Naive thymus-derived CD4-positive, alpha-beta T cell (primary cell): Measurements from ENCODE around the gene POLR2L. TPM values are rescaled to one million over a fixed set of nuclear protein-coding genes. Genes with fewer than 3 reads are reported as not detected.
A peak's percentile ranks its signal among the peaks of the same experiment; 100 is the strongest.

ENCODE experiments used
- ATAC-seq: fragments of 150-1000 bp; cut with Tn5 transposase; 2 replicates; pipeline ENCODE4 v1.10.0; 2021; ENCODE audit warnings: mild to moderate bottlenecking, moderate library complexity
- CTCF ChIA-PET: fragments of 350-600 bp; sonication (Branson Sonifier 250); formaldehyde crosslinking; loops from one replicate; lab custom pipeline; 2021; ENCODE audit warnings: antibody characterized with exemption; lab: Charles Lee
- POLR2A ChIA-PET: fragments of 350-600 bp; sonication (Branson Sonifier 250); formaldehyde crosslinking; loops from one replicate; lab custom pipeline; 2021; ENCODE audit warnings: antibody characterized with exemption, inconsistent platforms; lab: Charles Lee
- DNase-seq, 9 donors: peaks; one replicate each; pipeline versions ENCODE4 v3.0.0 to v3.0.0-alpha.2; 2020 to 2022; ENCODE audit warnings: mixed read lengths in 1 of 9
- H3K27ac ChIP-seq: one replicate; pipeline ENCODE4 v1.7.0; 2013; ENCODE audit warnings: mild to moderate bottlenecking, low read depth, low read length, moderate library complexity
- H3K27me3 ChIP-seq, 2 donors: one replicate each; pipeline ENCODE4 v1.7.0; 2013; ENCODE audit warnings: low read length in 2 of 2, mild to moderate bottlenecking in 2 of 2, moderate library complexity in 2 of 2; ENCODE audit not compliant: control insufficient read depth in 2 of 2, insufficient read depth in 2 of 2
- H3K36me3 ChIP-seq, 3 experiments: 1 replicate in 2 of 3; 2 replicates in 1 of 3; pipeline ENCODE4 v1.7.0; 2013; ENCODE audit warnings: low read length in 3 of 3, mild to moderate bottlenecking in 3 of 3, moderate library complexity in 1 of 3; ENCODE audit not compliant: insufficient read depth in 3 of 3, control insufficient read depth in 2 of 3
- H3K4me1 ChIP-seq, 2 donors: one replicate each; pipeline ENCODE4 v1.7.0; 2013; ENCODE audit warnings: low read length in 2 of 2, mild to moderate bottlenecking in 2 of 2, moderate library complexity in 1 of 2; ENCODE audit not compliant: control insufficient read depth in 2 of 2, insufficient read depth in 2 of 2
- H3K4me3 ChIP-seq: 2 replicates; pipeline ENCODE4 v1.7.0; 2013; ENCODE audit warnings: mild to moderate bottlenecking, low read length
- H3K9me3 ChIP-seq, 3 experiments: 1 replicate in 2 of 3; 2 replicates in 1 of 3; pipeline ENCODE4 v1.7.0; 2013; ENCODE audit warnings: low read length in 3 of 3; ENCODE audit not compliant: control insufficient read depth in 2 of 3
- H3K27ac Mint-ChIP-seq, 9 donors: one replicate each; pipeline ENCODE4 v1.8.0; 2020 to 2022; ENCODE audit warnings: mixed read lengths in 9 of 9, mild to moderate bottlenecking in 8 of 9, moderate library complexity in 5 of 9, inconsistent platforms in 2 of 9
- H3K27me3 Mint-ChIP-seq, 5 donors: one replicate each; pipeline ENCODE4 v1.8.0; 2021 to 2022; ENCODE audit warnings: mixed read lengths in 5 of 5, mild to moderate bottlenecking in 1 of 5
- H3K36me3 Mint-ChIP-seq, 5 donors: one replicate each; pipeline ENCODE4 v1.8.0; 2020 to 2022; ENCODE audit warnings: mixed read lengths in 5 of 5, mild to moderate bottlenecking in 3 of 5, inconsistent platforms in 1 of 5
- H3K4me1 Mint-ChIP-seq, 7 donors: one replicate each; pipeline ENCODE4 v1.8.0; 2020 to 2022; ENCODE audit warnings: mixed read lengths in 7 of 7, mild to moderate bottlenecking in 3 of 7, inconsistent platforms in 1 of 7
- H3K4me3 Mint-ChIP-seq, 10 donors: one replicate each; pipeline ENCODE4 v1.8.0; 2020 to 2022; ENCODE audit warnings: mild to moderate bottlenecking in 10 of 10, mixed read lengths in 10 of 10, moderate library complexity in 6 of 10, inconsistent platforms in 2 of 10
- H3K9me3 Mint-ChIP-seq, 11 donors: one replicate each; pipeline ENCODE4 v1.8.0; 2020 to 2022; ENCODE audit warnings: mixed read lengths in 11 of 11, mild to moderate bottlenecking in 4 of 11, inconsistent platforms in 1 of 11, moderate library complexity in 1 of 11
- intact Hi-C, 2 donors: fragments of 100-400 bp; cut with micrococcal nuclease; formaldehyde crosslinking; loops; one replicate each; pipeline ENCODE4 v1.15.1; 2023
- polyA plus RNA-seq, 2 donors: library from polyadenylated mRNA; unstranded; fragments of 300-500 nt; fragmentation: Illumina TruSeq; gene quantifications; one replicate each; pipeline ENCODE4 v1.2.3, GENCODE V29; 2021
- total RNA-seq, 6 experiments: library from RNA in 5 of 6; stranded (reverse) in 5 of 6; gene quantifications; 1 replicate in 5 of 6; 2 replicates in 1 of 6; pipeline ENCODE4 v1.2.3 and lab custom pipeline; 2021 to 2026

POLR2L gene
- total RNA-seq: 10 to 100 TPM; 31.2 to 93.3 (median 44.9) TPM
- 10 to 100 TPM; 55.9 to 83.1 TPM for polyA plus RNA-seq
- 15.2 reads per million, percentile 44 among the genes with 10 or more reads in this experiment for total RNA-seq (lab: John Stamatoyannopoulos, UW)

- H3K27ac ChIP-seq: peak within 1 kb of the TSS; percentile 89
- ChIA-PET POLR2A (interaction anchor here (0.6 to 5.2 kb wide), 8 partner anchors 9 to 145 kb away, joined by 3 to 36 read pairs (median 8); partner anchors contain the start of genes CD151, CRACR2B, PIDD1 and PNPLA2), CTCF (no interaction called here)
- ATAC-seq (peak; percentile 86), DNase-seq (peak; percentile 76 to 97 (median 81))
- H3K27ac Mint-ChIP-seq: peak within 1 kb of the TSS; percentile 28 to 89 (median 70)
- H3K4me1 ChIP-seq: peaks cover 16 to 21% of the 10 kb centered on the region in 2 donors
- no peaks in the 10 kb centered on the region for H3K9me3 ChIP-seq
- H3K27me3 ChIP-seq: no peaks in the 10 kb centered on the region
- intact Hi-C loops: loop anchor here (1.0 to 10.0 kb wide), 8 partner anchors 10 to 542 kb away; partner anchors contain the start of genes AP2A2 (in 2 of the 2), BRSK2 (in 1 of the 2), CD151 (in 1 of the 2) and CRACR2B (in 1 of the 2)
- H3K9me3 Mint-ChIP-seq: no peaks in the 10 kb centered on the region
- H3K4me3 Mint-ChIP-seq: peak within 1 kb of the TSS; percentile 74 to 89 (median 86)
- H3K36me3 ChIP-seq: peaks cover 0 to 31% (median 0%) of the 10 kb centered on the region in 3 experiments
- peaks cover 5 to 36% (median 18%) of the 10 kb centered on the region in 7 donors for H3K4me1 Mint-ChIP-seq
- peaks cover 0 to 2% (median 0%) of the 10 kb centered on the region in 5 donors for H3K27me3 Mint-ChIP-seq
- peak within 1 kb of the TSS; percentile 83 for H3K4me3 ChIP-seq
- peaks cover 0 to 4% (median 0%) of the 10 kb centered on the region in 5 donors for H3K36me3 Mint-ChIP-seq
These were observed at the start of gene POLR2L, which contains the start of gene TSPAN4 for GRCh38 chr11:842370-843002. Gene POLR2L (minus strand): TSS chr11:842529. CDS start chr11:842508, 21 bp downstream. Gene TSPAN4 (plus strand): TSS chr11:842852. CDS start chr11:850305, 7,453 bp downstream.

GRCh38 chr11:890794-891540, 48.6 kb upstream of the POLR2L start:
- no peak overlapping the region for H3K27ac Mint-ChIP-seq

GRCh38 chr11:889687-890475, 47.6 kb upstream of the POLR2L start:
- ChIA-PET CTCF (no interaction called here), POLR2A (no interaction called here)
- intact Hi-C loops: no loop called here
- Histone ChIP-seq H3K27ac (no peak overlapping the region), H3K4me3 (no peak overlapping the region), H3K27me3 (no peaks in the 10 kb centered on the region), H3K9me3 (no peaks in the 10 kb centered on the region), H3K36me3 (peaks cover 0 to 30% (median 0%) of the 10 kb centered on the region in 3 experiments), H3K4me1 (no peaks in the 10 kb centered on the region)
- ATAC-seq: no peak
- Mint-ChIP-seq H3K9me3 (no peaks in the 10 kb centered on the region), H3K4me3 (no peak overlapping the region), H3K4me1 (peaks cover 0 to 5% (median 0%) of the 10 kb centered on the region in 7 donors), H3K27ac (no peak overlapping the region), H3K36me3 (peaks cover 0 to 8% (median 4%) of the 10 kb centered on the region in 5 donors), H3K27me3 (no peaks in the 10 kb centered on the region)
- no peak for DNase-seq

More at GRCh38 chr11:890794-891540, 48.6 kb upstream of the POLR2L start:
- Histone ChIP-seq H3K4me3 (no peak overlapping the region), H3K27me3 (no peaks in the 10 kb centered on the region), H3K4me1 (no peaks in the 10 kb centered on the region), H3K36me3 (peaks cover 0 to 27% (median 0%) of the 10 kb centered on the region in 3 experiments), H3K27ac (no peak overlapping the region), H3K9me3 (no peaks in the 10 kb centered on the region)
- intact Hi-C loops: no loop called here
- peaks cover 0 to 8% (median 4%) of the 10 kb centered on the region in 5 donors for H3K36me3 Mint-ChIP-seq
- ChIA-PET CTCF (no interaction called here), POLR2A (interaction anchor here (0.6 kb wide), 1 partner anchor 80 kb away, joined by 3 read pairs; no protein-coding TSS in a partner anchor)
- H3K4me1 Mint-ChIP-seq: peaks cover 0 to 2% (median 0%) of the 10 kb centered on the region in 7 donors
- H3K27me3 Mint-ChIP-seq: no peaks in the 10 kb centered on the region
- DNase-seq (no peak), ATAC-seq (no peak)
- no peak overlapping the region for H3K4me3 Mint-ChIP-seq
- H3K9me3 Mint-ChIP-seq: no peaks in the 10 kb centered on the region

- Mint-ChIP-seq H3K27ac (no peak overlapping the region), H3K27me3 (no peaks in the 10 kb centered on the region), H3K9me3 (no peaks in the 10 kb centered on the region), H3K4me1 (peaks cover 0 to 3% (median 0%) of the 10 kb centered on the region in 7 donors), H3K36me3 (peaks cover 0 to 8% (median 4%) of the 10 kb centered on the region in 5 donors), H3K4me3 (no peak overlapping the region)
- H3K9me3 ChIP-seq: no peaks in the 10 kb centered on the region
- POLR2A ChIA-PET: no interaction called here
- H3K4me1 ChIP-seq: no peaks in the 10 kb centered on the region
- DNase-seq (no peak), ATAC-seq (no peak)
- no peak overlapping the region for H3K4me3 ChIP-seq
- CTCF ChIA-PET: no interaction called here
- H3K27ac ChIP-seq: no peak overlapping the region
- peaks cover 0 to 32% (median 0%) of the 10 kb centered on the region in 3 experiments for H3K36me3 ChIP-seq
- no peaks in the 10 kb centered on the region for H3K27me3 ChIP-seq
- intact Hi-C loops: no loop called here
These were observed 46.9 kb upstream of the POLR2L start for GRCh38 chr11:889257-889656.

- Histone ChIP-seq H3K27ac (no peak overlapping the region), H3K4me1 (no peaks in the 10 kb centered on the region), H3K27me3 (no peaks in the 10 kb centered on the region), H3K4me3 (no peak overlapping the region), H3K36me3 (peaks cover 0 to 35% (median 0%) of the 10 kb centered on the region in 3 experiments), H3K9me3 (no peaks in the 10 kb centered on the region)
- Mint-ChIP-seq H3K36me3 (peaks cover 0 to 8% (median 4%) of the 10 kb centered on the region in 5 donors), H3K27ac (no peak overlapping the region), H3K4me3 (no peak overlapping the region), H3K9me3 (no peaks in the 10 kb centered on the region), H3K4me1 (peaks cover 0 to 3% (median 0%) of the 10 kb centered on the region in 7 donors), H3K27me3 (no peaks in the 10 kb centered on the region)
- ChIA-PET CTCF (no interaction called here), POLR2A (no interaction called here)
- no peak for DNase-seq
- ATAC-seq: no peak
- intact Hi-C loops: no loop called here
These were observed 46.2 kb upstream of the POLR2L start for GRCh38 chr11:888310-889212.
